Neural cell (in vitro differentiated cells): ENCODE measurements around the gene SHCBP1. TPM values are rescaled to one million over a fixed set of nuclear protein-coding genes. Genes with fewer than 3 reads are reported as not detected.

Experiments used
- H2AFZ ChIP-seq: fragments of 200-600, 300-800 bp; sonication (generic), shearing (Covaris generic); 2 replicates; pipeline ENCODE4 v1.6.0; 2014; ENCODE audit warnings: low read depth, mild to moderate bottlenecking, antibody characterized with exemption, low read length, moderate library complexity
- H3F3A ChIP-seq: fragments of 200-600 bp; shearing (Covaris generic); 2 replicates; pipeline ENCODE4 v1.6.1; 2016; ENCODE audit warnings: mild to moderate bottlenecking, moderate library complexity, mixed read lengths, antibody characterized with exemption, low read length; ENCODE audit not compliant: insufficient read depth, poor library complexity, severe bottlenecking
- H3K27ac ChIP-seq: fragments of 200-600, 300-800 bp; sonication (generic), shearing (Covaris generic); 2 replicates; pipeline ENCODE4 v1.5.1; 2014; ENCODE audit warnings: mild to moderate bottlenecking, low read length, moderate library complexity
- H3K27me3 ChIP-seq: fragments of 300-800, 200-600 bp; sonication (generic), shearing (Covaris generic); 2 replicates; pipeline ENCODE4 v1.6.0; 2014; ENCODE audit warnings: mild to moderate bottlenecking, low read depth, low read length, moderate library complexity; ENCODE audit not compliant: insufficient read depth
- H3K36me3 ChIP-seq: fragments of 300-800, 200-600 bp; sonication (generic), shearing (Covaris generic); 2 replicates; pipeline ENCODE4 v1.5.1; 2014; ENCODE audit warnings: mild to moderate bottlenecking, antibody characterized with exemption, low read length, moderate library complexity; ENCODE audit not compliant: insufficient read depth
- H3K4me2 ChIP-seq: fragments of 300-800, 200-600 bp; sonication (generic), shearing (Covaris generic); 2 replicates; pipeline ENCODE4 v1.6.0; 2014; ENCODE audit warnings: mild to moderate bottlenecking, low read length
- H3K4me3 ChIP-seq: fragments of 300-800, 200-600 bp; sonication (generic), shearing (Covaris generic); 2 replicates; pipeline ENCODE4 v1.5.1; 2014; ENCODE audit warnings: mild to moderate bottlenecking, low read length, moderate library complexity
- H3K79me2 ChIP-seq: fragments of 200-600 bp; shearing (Covaris generic); replicated peaks from 2 replicates; pipeline ENCODE4 v1.6.0; 2014; ENCODE audit warnings: mild to moderate bottlenecking, low read length, moderate library complexity; ENCODE audit not compliant: insufficient read depth
- H3K9ac ChIP-seq: fragments of 300-800, 200-600 bp; sonication (generic), shearing (Covaris generic); 2 replicates; pipeline ENCODE4 v1.6.1; 2016; ENCODE audit warnings: mild to moderate bottlenecking, low read length, mixed read lengths
- H3K9me2 ChIP-seq: fragments of 200-600 bp; shearing (Covaris generic); 2 replicates; pipeline ENCODE4 v1.6.1; 2016; ENCODE audit warnings: mild to moderate bottlenecking, low read length, mixed read lengths; ENCODE audit not compliant: insufficient read depth
- H3K9me3 ChIP-seq: fragments of 200-600, 300-800 bp; sonication (generic), shearing (Covaris generic); 2 replicates; pipeline ENCODE4 v1.6.1; 2016; ENCODE audit warnings: mild to moderate bottlenecking, mixed run types, low read length, moderate library complexity, mixed read lengths
- H4K20me1 ChIP-seq: fragments of 200-600 bp; shearing (Covaris generic); 2 replicates; pipeline ENCODE4 v1.6.1; 2016; ENCODE audit warnings: mild to moderate bottlenecking, mixed run types; ENCODE audit not compliant: insufficient read depth
- EP300 ChIP-seq: fragments of 450-650 bp; conservative IDR thresholded peaks from 2 replicates; pipeline ENCODE4 v1.6.1; 2014; ENCODE audit warnings: antibody characterized with exemption, mild to moderate bottlenecking, moderate library complexity; ENCODE audit not compliant: poor library complexity, severe bottlenecking
- EZH2 ChIP-seq: fragments of 200-600, 300-800 bp; shearing (Covaris generic), sonication (generic); IDR thresholded peaks from 2 replicates; pipeline ENCODE4 v1.6.1; 2014; ENCODE audit warnings: antibody characterized with exemption, low read length, borderline replicate concordance, mild to moderate bottlenecking; ENCODE audit not compliant: insufficient read depth, poor library complexity, severe bottlenecking
- MXI1 ChIP-seq: fragments of 450-650 bp; conservative IDR thresholded peaks from 2 replicates; pipeline ENCODE4 v1.6.1; 2014; ENCODE audit warnings: antibody characterized with exemption, mild to moderate bottlenecking; ENCODE audit not compliant: poor library complexity, severe bottlenecking
- POLR2AphosphoS5 ChIP-seq: IDR thresholded peaks from 2 replicates; pipeline ENCODE4 v1.6.1; 2012
- RAD21 ChIP-seq: fragments of 450-650 bp; conservative IDR thresholded peaks from 2 replicates; pipeline ENCODE4 v1.6.1; 2014; ENCODE audit warnings: antibody characterized with exemption, mild to moderate bottlenecking, moderate library complexity
- SMC3 ChIP-seq: fragments of 450-650 bp; conservative IDR thresholded peaks from 2 replicates; pipeline ENCODE4 v1.6.1; 2014; ENCODE audit warnings: antibody characterized with exemption, mild to moderate bottlenecking, moderate library complexity; ENCODE audit not compliant: poor library complexity
- TAF1 ChIP-seq: IDR thresholded peaks from 2 replicates; pipeline ENCODE4 v1.6.1; 2012; ENCODE audit warnings: low read depth
- polyA plus RNA-seq: library from polyadenylated mRNA; depleted of rRNA; stranded (reverse); fragments of >200 nt; gene quantifications from 2 replicates; pipeline ENCODE4 v1.2.3, GENCODE V29; 2014
- TF ChIP-seq, protein P1 (sequence below): IDR thresholded peaks from 2 replicates; pipeline ENCODE4 v1.6.1; 2012; ENCODE audit warnings: borderline replicate concordance
- TF ChIP-seq, protein P2 (sequence below): fragments of 450-650 bp; IDR thresholded peaks from 2 replicates; pipeline ENCODE4 v1.5.1; 2014; ENCODE audit warnings: antibody characterized with exemption, mild to moderate bottlenecking, moderate library complexity; ENCODE audit not compliant: poor library complexity, severe bottlenecking

Gene SHCBP1
- polyA plus RNA-seq, 1 donor from 2014 or later: 0.54 TPM

DNA sequence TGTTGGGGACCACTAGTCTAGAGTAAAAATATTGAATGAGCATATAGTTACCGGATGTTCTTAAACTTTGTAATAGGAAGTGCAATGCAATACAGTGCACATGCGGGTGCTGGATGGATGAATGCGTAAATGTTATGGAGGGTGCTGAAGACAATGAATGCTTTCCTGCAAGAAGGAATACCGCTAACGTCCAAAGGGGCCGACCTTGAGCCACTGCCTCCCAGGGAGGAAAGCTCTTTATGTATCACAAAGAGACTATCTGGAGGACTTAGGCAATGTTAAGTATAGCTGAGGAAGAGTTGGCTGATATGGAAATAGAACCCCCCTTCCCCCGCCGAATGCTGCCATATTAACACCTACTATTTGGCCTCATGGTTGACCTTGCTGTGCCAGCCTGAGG is 27.5 kb upstream of the SHCBP1 start:
- TF ChIP-seq EZH2 (no peak), RAD21 (no peak), POLR2AphosphoS5 (no peak), MXI1 (no peak), TAF1 (no peak), EP300 (no peak), SMC3 (no peak)
- TF ChIP-seq, protein P1, sequence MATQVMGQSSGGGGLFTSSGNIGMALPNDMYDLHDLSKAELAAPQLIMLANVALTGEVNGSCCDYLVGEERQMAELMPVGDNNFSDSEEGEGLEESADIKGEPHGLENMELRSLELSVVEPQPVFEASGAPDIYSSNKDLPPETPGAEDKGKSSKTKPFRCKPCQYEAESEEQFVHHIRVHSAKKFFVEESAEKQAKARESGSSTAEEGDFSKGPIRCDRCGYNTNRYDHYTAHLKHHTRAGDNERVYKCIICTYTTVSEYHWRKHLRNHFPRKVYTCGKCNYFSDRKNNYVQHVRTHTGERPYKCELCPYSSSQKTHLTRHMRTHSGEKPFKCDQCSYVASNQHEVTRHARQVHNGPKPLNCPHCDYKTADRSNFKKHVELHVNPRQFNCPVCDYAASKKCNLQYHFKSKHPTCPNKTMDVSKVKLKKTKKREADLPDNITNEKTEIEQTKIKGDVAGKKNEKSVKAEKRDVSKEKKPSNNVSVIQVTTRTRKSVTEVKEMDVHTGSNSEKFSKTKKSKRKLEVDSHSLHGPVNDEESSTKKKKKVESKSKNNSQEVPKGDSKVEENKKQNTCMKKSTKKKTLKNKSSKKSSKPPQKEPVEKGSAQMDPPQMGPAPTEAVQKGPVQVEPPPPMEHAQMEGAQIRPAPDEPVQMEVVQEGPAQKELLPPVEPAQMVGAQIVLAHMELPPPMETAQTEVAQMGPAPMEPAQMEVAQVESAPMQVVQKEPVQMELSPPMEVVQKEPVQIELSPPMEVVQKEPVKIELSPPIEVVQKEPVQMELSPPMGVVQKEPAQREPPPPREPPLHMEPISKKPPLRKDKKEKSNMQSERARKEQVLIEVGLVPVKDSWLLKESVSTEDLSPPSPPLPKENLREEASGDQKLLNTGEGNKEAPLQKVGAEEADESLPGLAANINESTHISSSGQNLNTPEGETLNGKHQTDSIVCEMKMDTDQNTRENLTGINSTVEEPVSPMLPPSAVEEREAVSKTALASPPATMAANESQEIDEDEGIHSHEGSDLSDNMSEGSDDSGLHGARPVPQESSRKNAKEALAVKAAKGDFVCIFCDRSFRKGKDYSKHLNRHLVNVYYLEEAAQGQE: no peak
- TF ChIP-seq, protein P2, sequence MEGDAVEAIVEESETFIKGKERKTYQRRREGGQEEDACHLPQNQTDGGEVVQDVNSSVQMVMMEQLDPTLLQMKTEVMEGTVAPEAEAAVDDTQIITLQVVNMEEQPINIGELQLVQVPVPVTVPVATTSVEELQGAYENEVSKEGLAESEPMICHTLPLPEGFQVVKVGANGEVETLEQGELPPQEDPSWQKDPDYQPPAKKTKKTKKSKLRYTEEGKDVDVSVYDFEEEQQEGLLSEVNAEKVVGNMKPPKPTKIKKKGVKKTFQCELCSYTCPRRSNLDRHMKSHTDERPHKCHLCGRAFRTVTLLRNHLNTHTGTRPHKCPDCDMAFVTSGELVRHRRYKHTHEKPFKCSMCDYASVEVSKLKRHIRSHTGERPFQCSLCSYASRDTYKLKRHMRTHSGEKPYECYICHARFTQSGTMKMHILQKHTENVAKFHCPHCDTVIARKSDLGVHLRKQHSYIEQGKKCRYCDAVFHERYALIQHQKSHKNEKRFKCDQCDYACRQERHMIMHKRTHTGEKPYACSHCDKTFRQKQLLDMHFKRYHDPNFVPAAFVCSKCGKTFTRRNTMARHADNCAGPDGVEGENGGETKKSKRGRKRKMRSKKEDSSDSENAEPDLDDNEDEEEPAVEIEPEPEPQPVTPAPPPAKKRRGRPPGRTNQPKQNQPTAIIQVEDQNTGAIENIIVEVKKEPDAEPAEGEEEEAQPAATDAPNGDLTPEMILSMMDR: no peak
- H3K27ac ChIP-seq: no peak overlapping the region
- H3K4me3 ChIP-seq: no peak overlapping the region
- H4K20me1 ChIP-seq: no peaks in the 10 kb centered on the region
- H3K9me2 ChIP-seq: no peaks in the 10 kb centered on the region
- H3K27me3 ChIP-seq: no peaks in the 10 kb centered on the region
- H3K9ac ChIP-seq: no peak overlapping the region
- no peaks in the 10 kb centered on the region for H3K9me3 ChIP-seq
- no peaks in the 10 kb centered on the region for H3F3A ChIP-seq
- H2AFZ ChIP-seq: no peak overlapping the region
- no peaks in the 10 kb centered on the region for H3K79me2 ChIP-seq
- no peak overlapping the region for H3K4me2 ChIP-seq
- no peaks in the 10 kb centered on the region for H3K36me3 ChIP-seq

- Histone ChIP-seq H3K9me3 (no peaks in the 10 kb centered on the region), H3K36me3 (no peaks in the 10 kb centered on the region), H3F3A (no peaks in the 10 kb centered on the region), H3K9ac (no peak overlapping the region), H3K27ac (no peak overlapping the region), H2AFZ (no peak overlapping the region), H3K4me2 (no peak overlapping the region), H3K9me2 (no peaks in the 10 kb centered on the region), H4K20me1 (no peaks in the 10 kb centered on the region), H3K4me3 (no peak overlapping the region), H3K27me3 (no peaks in the 10 kb centered on the region), H3K79me2 (no peaks in the 10 kb centered on the region)
- TF ChIP-seq EP300 (no peak), POLR2AphosphoS5 (no peak), TAF1 (no peak), EZH2 (no peak)
Measured at GRCh38 chr16:46638947-46639925, 18.1 kb upstream of the SHCBP1 start.
